22Rv1 (cell line): Measurements from ENCODE around the gene SEMA6A.

Experiments
- ZFX ChIP-seq: fragments of 450-650 bp; IDR thresholded peaks from 2 replicates; pipeline ENCODE4 v1.6.1; 2017; ENCODE audit warnings: antibody characterized with exemption, borderline replicate concordance
- TF ChIP-seq, protein P1 (sequence below): fragments of 450-650 bp; IDR thresholded peaks from 2 replicates; pipeline ENCODE4 v1.5.1; 2017; ENCODE audit warnings: mild to moderate bottlenecking

DNA sequence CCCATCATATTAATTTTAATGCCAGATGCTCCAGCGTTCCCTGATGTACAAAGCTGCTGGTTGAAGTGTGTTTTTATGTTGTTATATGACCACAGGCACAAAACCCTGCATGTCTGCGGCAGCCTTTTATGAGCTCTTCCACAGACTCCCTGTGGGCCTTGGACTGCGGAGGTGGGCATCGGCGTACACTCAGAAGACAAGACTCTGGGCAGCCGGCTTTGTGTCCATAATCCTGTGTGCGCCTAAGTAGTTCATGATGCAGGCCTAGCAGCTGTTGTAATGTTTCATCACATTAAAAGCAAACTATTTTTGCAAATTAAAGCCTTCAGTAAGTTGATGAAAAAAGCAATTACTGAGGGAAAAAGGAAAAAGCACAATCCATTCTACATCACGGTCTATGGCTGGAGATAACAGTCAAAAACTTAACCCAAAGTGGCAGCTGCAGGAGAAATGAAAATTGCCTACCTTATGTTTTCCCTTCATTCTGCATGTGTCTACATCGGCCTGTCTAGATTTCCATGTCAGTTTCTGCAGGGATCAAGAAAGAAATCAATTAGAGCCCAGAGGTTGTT, 78.8 kb downstream of the SEMA6A start:
- TF ChIP-seq, protein P1, sequence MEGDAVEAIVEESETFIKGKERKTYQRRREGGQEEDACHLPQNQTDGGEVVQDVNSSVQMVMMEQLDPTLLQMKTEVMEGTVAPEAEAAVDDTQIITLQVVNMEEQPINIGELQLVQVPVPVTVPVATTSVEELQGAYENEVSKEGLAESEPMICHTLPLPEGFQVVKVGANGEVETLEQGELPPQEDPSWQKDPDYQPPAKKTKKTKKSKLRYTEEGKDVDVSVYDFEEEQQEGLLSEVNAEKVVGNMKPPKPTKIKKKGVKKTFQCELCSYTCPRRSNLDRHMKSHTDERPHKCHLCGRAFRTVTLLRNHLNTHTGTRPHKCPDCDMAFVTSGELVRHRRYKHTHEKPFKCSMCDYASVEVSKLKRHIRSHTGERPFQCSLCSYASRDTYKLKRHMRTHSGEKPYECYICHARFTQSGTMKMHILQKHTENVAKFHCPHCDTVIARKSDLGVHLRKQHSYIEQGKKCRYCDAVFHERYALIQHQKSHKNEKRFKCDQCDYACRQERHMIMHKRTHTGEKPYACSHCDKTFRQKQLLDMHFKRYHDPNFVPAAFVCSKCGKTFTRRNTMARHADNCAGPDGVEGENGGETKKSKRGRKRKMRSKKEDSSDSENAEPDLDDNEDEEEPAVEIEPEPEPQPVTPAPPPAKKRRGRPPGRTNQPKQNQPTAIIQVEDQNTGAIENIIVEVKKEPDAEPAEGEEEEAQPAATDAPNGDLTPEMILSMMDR, result no peak
- TF ChIP-seq ZFX, result no peak
